Measurements from ENCODE around the gene ACER1.

- TF ChIP-seq CTCF (IDR thresholded peaks at IDR 0.05), result no peak
- no peak for TF ChIP-seq POLR2A (IDR thresholded peaks at IDR 0.05)
Observed at GRCh38 chr19:6271251-6271650, 62.2 kb downstream of the ACER1 start.
